ENCODE results near the gene ADCY2. TPM values are rescaled to one million over a fixed set of nuclear protein-coding genes. Genes with fewer than 3 reads are reported as not detected.

Gene ADCY2
- total and polyA plus RNA-seq, 9 of the 15 experiments (the other 6 are each of a cell fraction or from before 2014, with no cell fraction given) = 0.01 to 0.15 (median 0.03) TPM; not detected in 5

GRCh38 chr5:7873216-7873615 is 477.3 kb downstream of the ADCY2 start:
- ChIA-PET CTCF (ENCODE audit: low intra/inter-chr PET ratio) (no interaction called here), POLR2A (interaction anchor here (0.9 kb wide), 1 partner anchor 13 kb away, joined by 4 read pairs; no protein-coding TSS in a partner anchor)
- Histone ChIP-seq H4K20me1 (replicated peaks; ENCODE audit: control insufficient read depth, insufficient read depth, low read length) (peaks cover 16% of the 10 kb centered on the region), H3K9ac (ENCODE audit: insufficient read depth in 1 of 2, low read depth in 2 of 2, low read length in 2 of 2) (no peak overlapping the region), H3K27me3 (ENCODE audit: control insufficient read depth in 2 of 2, insufficient read depth in 2 of 2, low read length in 2 of 2) (no peaks in the 10 kb centered on the region), H3K4me3 (no peak overlapping the region), H3K9me3 (replicated peaks; ENCODE audit: control insufficient read depth, insufficient read depth, low read depth, low read length) (no peaks in the 10 kb centered on the region), H3K36me3 (ENCODE audit: control insufficient read depth, insufficient read depth, low read length) (peaks cover 80% of the 10 kb centered on the region), H3K4me1 (replicated peaks in 1 of 2; ENCODE audit: control insufficient read depth in 2 of 2, insufficient read depth in 2 of 2, low read length in 2 of 2) (peaks cover 4 to 6% of the 10 kb centered on the region in 2 experiments; a peak in 3 of 5 replicates), H3K79me2 (ENCODE audit: control insufficient read depth, insufficient read depth, low read length) (peaks cover 87% of the 10 kb centered on the region), H3K4me2 (ENCODE audit: insufficient read depth, low read length) (no peak overlapping the region), H3K9me1 (ENCODE audit: control insufficient read depth, insufficient read depth, low read length) (peaks cover 3% of the 10 kb centered on the region), H3K27ac (ENCODE audit: extremely low read depth, low read depth, low read length) (no peak overlapping the region), H2AFZ (ENCODE audit: low read depth, low read length) (no peak overlapping the region)
- FAIRE-seq = no peak
- intact Hi-C loops (cut with micrococcal nuclease) = no loop called here
- in situ Hi-C loops (cut with MboI) = no loop called here
- no peak for ATAC-seq
- DNase-seq (ENCODE audit: extremely low read depth in 1 of 4, low spot score in 3 of 4) = no peak
- BruUV-seq (replicated peaks) = no TSS peak
- 94% methylated on average over 9 of the region's 9 CpGs for WGBS (ENCODE audit: insufficient coverage, low coverage, missing lambda C conversion rate)
- no peak for TF ChIP-seq THAP12 (CRISPR knock-in tag; IDR thresholded peaks at IDR 0.05)
- no peak for TF ChIP-seq NEUROD1 (IDR thresholded peaks at IDR 0.05; ENCODE audit: borderline replicate concordance, low read depth, low read length, partially characterized antibody)
- TF ChIP-seq, protein P1, sequence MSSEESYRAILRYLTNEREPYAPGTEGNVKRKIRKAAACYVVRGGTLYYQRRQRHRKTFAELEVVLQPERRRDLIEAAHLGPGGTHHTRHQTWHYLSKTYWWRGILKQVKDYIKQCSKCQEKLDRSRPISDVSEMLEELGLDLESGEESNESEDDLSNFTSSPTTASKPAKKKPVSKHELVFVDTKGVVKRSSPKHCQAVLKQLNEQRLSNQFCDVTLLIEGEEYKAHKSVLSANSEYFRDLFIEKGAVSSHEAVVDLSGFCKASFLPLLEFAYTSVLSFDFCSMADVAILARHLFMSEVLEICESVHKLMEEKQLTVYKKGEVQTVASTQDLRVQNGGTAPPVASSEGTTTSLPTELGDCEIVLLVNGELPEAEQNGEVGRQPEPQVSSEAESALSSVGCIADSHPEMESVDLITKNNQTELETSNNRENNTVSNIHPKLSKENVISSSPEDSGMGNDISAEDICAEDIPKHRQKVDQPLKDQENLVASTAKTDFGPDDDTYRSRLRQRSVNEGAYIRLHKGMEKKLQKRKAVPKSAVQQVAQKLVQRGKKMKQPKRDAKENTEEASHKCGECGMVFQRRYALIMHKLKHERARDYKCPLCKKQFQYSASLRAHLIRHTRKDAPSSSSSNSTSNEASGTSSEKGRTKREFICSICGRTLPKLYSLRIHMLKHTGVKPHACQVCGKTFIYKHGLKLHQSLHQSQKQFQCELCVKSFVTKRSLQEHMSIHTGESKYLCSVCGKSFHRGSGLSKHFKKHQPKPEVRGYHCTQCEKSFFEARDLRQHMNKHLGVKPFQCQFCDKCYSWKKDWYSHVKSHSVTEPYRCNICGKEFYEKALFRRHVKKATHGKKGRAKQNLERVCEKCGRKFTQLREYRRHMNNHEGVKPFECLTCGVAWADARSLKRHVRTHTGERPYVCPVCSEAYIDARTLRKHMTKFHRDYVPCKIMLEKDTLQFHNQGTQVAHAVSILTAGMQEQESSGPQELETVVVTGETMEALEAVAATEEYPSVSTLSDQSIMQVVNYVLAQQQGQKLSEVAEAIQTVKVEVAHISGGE (CRISPR knock-in tag; IDR thresholded peaks at IDR 0.05) = no peak
- TF ChIP-seq XRCC4 (IDR thresholded peaks at IDR 0.05; ENCODE audit: extremely low read depth, insufficient read depth, insufficient read length) = no peak
- TF ChIP-seq, protein P2, sequence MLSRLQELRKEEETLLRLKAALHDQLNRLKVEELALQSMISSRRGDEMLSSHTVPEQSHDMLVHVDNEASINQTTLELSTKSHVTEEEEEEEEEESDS (CRISPR knock-in tag; IDR thresholded peaks at IDR 0.05) = no peak
- TF ChIP-seq CHCHD3 (CRISPR knock-in tag; IDR thresholded peaks at IDR 0.05) = no peak
- TF ChIP-seq SMARCA4 (IDR thresholded peaks at IDR 0.05) = no peak
- no peak for TF ChIP-seq GABPA (tag; conservative IDR thresholded peaks at IDR 0.05; ENCODE audit: low read depth)
- TF ChIP-seq AFF4 (CRISPR knock-in tag; IDR thresholded peaks at IDR 0.05) = no peak
- no peak for TF ChIP-seq BRF1 (IDR thresholded peaks at IDR 0.05; ENCODE audit: borderline replicate concordance, extremely low read depth, insufficient read length)
- no peak for TF ChIP-seq FOXP1 (CRISPR knock-in tag; IDR thresholded peaks at IDR 0.05)

Measured in K562 (cell line).